ENCODE data around the gene ETV3L. TPM values are rescaled to one million over a fixed set of nuclear protein-coding genes. Genes with fewer than 3 reads are reported as not detected.

Gene ETV3L
- total RNA-seq, 1 experiment from 2014 or later = not detected

DNA sequence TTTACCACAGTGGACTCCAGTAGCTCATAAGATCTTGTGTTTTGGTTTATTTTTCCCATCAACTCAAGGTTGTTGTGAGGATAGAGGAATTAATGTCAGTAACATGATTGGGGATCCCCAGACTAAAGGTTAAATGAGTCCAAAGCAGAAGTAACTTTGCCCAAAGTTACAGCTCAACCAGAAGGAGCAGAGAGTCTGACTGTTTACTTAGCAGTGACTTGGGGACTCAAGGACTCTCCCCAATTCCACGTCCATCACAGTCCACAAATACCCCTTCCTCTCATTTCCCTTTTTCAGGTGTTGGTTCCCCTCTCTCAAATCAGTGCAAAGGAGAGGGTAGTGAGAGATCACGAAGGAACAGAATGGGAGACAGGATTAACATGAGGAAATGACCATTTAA is 42.6 kb upstream of the ETV3L start:
- no TSS peak for BruUV-seq (replicated peaks)
- DNase-seq (ENCODE audit: low read depth, low spot score) (no peak), ATAC-seq (no peak)
- Histone ChIP-seq H3K9me3 (ENCODE audit: control insufficient read depth, insufficient read depth, low read depth, low read length) (no peaks in the 10 kb centered on the region), H3K27ac (ENCODE audit: low read length) (no peak overlapping the region), H3K4me3 (ENCODE audit: low read depth in 2 of 2, low read length in 2 of 2) (no peak overlapping the region), H3K27me3 (ENCODE audit: control insufficient read depth, insufficient read depth, low read length) (no peaks in the 10 kb centered on the region; the same call in 1 of the 2 replicates), H3K4me1 (ENCODE audit: control insufficient read depth, insufficient read depth, low read length) (peaks cover 6% of the 10 kb centered on the region), H3K36me3 (ENCODE audit: control insufficient read depth, insufficient read depth, low read length) (peaks cover 2% of the 10 kb centered on the region; the same call in 1 of the 2 replicates)
- ChIA-PET POLR2A (no interaction called here), CTCF (interaction anchor here (0.9 kb wide), 1 partner anchor 14 kb away, joined by 3 read pairs; no protein-coding TSS in a partner anchor)
- intact Hi-C loops (cut with micrococcal nuclease; ENCODE audit: unreplicated experiment) = no loop called here
- in situ Hi-C loops (cut with HindIII; ENCODE audit: low pct_unique_long_range_greater_than_20kb, low sequenced_read_pairs) = no loop called here
- TF ChIP-seq, protein P1, sequence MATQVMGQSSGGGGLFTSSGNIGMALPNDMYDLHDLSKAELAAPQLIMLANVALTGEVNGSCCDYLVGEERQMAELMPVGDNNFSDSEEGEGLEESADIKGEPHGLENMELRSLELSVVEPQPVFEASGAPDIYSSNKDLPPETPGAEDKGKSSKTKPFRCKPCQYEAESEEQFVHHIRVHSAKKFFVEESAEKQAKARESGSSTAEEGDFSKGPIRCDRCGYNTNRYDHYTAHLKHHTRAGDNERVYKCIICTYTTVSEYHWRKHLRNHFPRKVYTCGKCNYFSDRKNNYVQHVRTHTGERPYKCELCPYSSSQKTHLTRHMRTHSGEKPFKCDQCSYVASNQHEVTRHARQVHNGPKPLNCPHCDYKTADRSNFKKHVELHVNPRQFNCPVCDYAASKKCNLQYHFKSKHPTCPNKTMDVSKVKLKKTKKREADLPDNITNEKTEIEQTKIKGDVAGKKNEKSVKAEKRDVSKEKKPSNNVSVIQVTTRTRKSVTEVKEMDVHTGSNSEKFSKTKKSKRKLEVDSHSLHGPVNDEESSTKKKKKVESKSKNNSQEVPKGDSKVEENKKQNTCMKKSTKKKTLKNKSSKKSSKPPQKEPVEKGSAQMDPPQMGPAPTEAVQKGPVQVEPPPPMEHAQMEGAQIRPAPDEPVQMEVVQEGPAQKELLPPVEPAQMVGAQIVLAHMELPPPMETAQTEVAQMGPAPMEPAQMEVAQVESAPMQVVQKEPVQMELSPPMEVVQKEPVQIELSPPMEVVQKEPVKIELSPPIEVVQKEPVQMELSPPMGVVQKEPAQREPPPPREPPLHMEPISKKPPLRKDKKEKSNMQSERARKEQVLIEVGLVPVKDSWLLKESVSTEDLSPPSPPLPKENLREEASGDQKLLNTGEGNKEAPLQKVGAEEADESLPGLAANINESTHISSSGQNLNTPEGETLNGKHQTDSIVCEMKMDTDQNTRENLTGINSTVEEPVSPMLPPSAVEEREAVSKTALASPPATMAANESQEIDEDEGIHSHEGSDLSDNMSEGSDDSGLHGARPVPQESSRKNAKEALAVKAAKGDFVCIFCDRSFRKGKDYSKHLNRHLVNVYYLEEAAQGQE (IDR thresholded peaks at IDR 0.05; ENCODE audit: insufficient read depth in 1 of 2, low read depth in 2 of 2, low read length in 1 of 2) = no peak
- TF ChIP-seq, protein P2, sequence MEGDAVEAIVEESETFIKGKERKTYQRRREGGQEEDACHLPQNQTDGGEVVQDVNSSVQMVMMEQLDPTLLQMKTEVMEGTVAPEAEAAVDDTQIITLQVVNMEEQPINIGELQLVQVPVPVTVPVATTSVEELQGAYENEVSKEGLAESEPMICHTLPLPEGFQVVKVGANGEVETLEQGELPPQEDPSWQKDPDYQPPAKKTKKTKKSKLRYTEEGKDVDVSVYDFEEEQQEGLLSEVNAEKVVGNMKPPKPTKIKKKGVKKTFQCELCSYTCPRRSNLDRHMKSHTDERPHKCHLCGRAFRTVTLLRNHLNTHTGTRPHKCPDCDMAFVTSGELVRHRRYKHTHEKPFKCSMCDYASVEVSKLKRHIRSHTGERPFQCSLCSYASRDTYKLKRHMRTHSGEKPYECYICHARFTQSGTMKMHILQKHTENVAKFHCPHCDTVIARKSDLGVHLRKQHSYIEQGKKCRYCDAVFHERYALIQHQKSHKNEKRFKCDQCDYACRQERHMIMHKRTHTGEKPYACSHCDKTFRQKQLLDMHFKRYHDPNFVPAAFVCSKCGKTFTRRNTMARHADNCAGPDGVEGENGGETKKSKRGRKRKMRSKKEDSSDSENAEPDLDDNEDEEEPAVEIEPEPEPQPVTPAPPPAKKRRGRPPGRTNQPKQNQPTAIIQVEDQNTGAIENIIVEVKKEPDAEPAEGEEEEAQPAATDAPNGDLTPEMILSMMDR (IDR thresholded peaks at IDR 0.05) = no peak
- no peak for TF ChIP-seq SIN3A (IDR thresholded peaks at IDR 0.05; ENCODE audit: borderline replicate concordance, insufficient read depth, low read depth, low read length)
- TF ChIP-seq POLR2AphosphoS5 (IDR thresholded peaks at IDR 0.05; ENCODE audit: low read depth, low read length) = no peak
- no peak for TF ChIP-seq TCF7L2 (IDR thresholded peaks at IDR 0.05; ENCODE audit: low read depth, low read length)

DNA sequence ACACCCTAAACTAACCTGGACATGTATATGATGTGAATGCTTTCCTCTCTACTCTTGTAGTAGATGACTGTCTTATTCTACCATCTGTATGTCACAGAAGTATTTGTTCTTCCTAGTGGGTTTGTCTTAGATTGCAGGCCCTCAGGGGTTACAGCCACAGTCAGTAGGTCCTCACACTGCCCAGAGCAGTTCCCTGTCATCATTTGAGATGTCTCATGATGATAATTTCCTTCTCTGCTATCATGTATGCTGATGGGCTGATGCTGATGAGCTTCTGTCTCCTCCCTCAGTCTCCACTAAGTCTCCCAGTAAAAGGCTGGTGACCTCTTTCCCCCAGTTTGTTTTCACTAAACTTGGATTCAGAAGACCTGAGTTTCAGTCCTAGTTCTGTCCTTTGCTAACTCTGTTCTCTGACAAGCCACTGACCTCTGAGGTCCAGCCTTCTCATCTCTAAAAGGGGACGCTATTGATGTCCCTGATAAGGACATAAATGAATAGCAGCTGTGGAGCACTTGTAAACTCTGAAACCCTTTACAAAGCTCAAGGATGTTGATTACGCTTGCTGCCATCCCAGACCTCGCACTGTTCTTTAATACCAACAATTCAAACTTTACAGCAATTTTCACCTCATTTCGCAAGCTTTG is 41.7 kb upstream of the ETV3L start:
- Histone ChIP-seq H3K9me3 (ENCODE audit: control insufficient read depth, insufficient read depth, low read depth, low read length) (no peaks in the 10 kb centered on the region), H3K4me3 (ENCODE audit: low read depth in 2 of 2, low read length in 2 of 2) (no peak overlapping the region), H3K36me3 (ENCODE audit: control insufficient read depth, insufficient read depth, low read length) (peaks cover 2% of the 10 kb centered on the region; the same call in 1 of the 2 replicates), H3K4me1 (ENCODE audit: control insufficient read depth, insufficient read depth, low read length) (peaks cover 15% of the 10 kb centered on the region), H3K27me3 (ENCODE audit: control insufficient read depth, insufficient read depth, low read length) (no peaks in the 10 kb centered on the region; the same call in 1 of the 2 replicates), H3K27ac (ENCODE audit: low read length) (no peak overlapping the region)
- ChIA-PET CTCF (interaction anchor here (0.9 kb wide), 1 partner anchor 15 kb away, joined by 3 read pairs; no protein-coding TSS in a partner anchor), POLR2A (no interaction called here)
- intact Hi-C loops (cut with micrococcal nuclease; ENCODE audit: unreplicated experiment) = no loop called here
- TF ChIP-seq, protein P1 (IDR thresholded peaks at IDR 0.05; ENCODE audit: insufficient read depth in 1 of 2, low read depth in 2 of 2, low read length in 1 of 2) = no peak
- TF ChIP-seq POLR2AphosphoS5 (IDR thresholded peaks at IDR 0.05; ENCODE audit: low read depth, low read length) = no peak
- TF ChIP-seq, protein P2 (IDR thresholded peaks at IDR 0.05) = no peak
- TF ChIP-seq SIN3A (IDR thresholded peaks at IDR 0.05; ENCODE audit: borderline replicate concordance, insufficient read depth, low read depth, low read length) = no peak
- TF ChIP-seq TCF7L2 (IDR thresholded peaks at IDR 0.05; ENCODE audit: low read depth, low read length) = no peak
- in situ Hi-C loops (cut with HindIII; ENCODE audit: low pct_unique_long_range_greater_than_20kb, low sequenced_read_pairs) = no loop called here
- no TSS peak for BruUV-seq (replicated peaks)
- ATAC-seq (no peak), DNase-seq (ENCODE audit: low read depth, low spot score) (no peak)
